Measurements from ENCODE around the gene PLA1A. TPM values are rescaled to one million over a fixed set of nuclear protein-coding genes. Genes with fewer than 3 reads are reported as not detected.
A peak's percentile ranks its signal among the peaks of the same experiment; 100 is the strongest.

PLA1A gene
- total RNA-seq, 1 experiment from 2014 or later: not detected

GRCh38 chr3:119663885-119664284 is 66.2 kb downstream of the PLA1A start:
- peak; percentile 77 for DNase-seq (ENCODE audit: low spot score)

GRCh38 chr3:119664370-119664769 is 66.7 kb downstream of the PLA1A start:
- ChIA-PET POLR2A (ENCODE audit: low non-redundant PET) (no interaction called here), CTCF (no interaction called here)
- no peak for DNase-seq (ENCODE audit: low spot score)
- Histone ChIP-seq H3K9me3 (ENCODE audit: low read depth, low read length, poor library complexity, severe bottlenecking) (no peaks in the 10 kb centered on the region), H3K4me3 (ENCODE audit: low read depth, low read length, poor library complexity, severe bottlenecking) (no peak overlapping the region), H3K27ac (ENCODE audit: low read depth, low read length, poor library complexity, severe bottlenecking) (no peak overlapping the region), H3K4me1 (ENCODE audit: insufficient read depth, low read length, poor library complexity, severe bottlenecking) (peaks cover 19% of the 10 kb centered on the region), H3K36me3 (ENCODE audit: insufficient read depth, low read length, poor library complexity, severe bottlenecking) (no peaks in the 10 kb centered on the region), H3K27me3 (replicated peaks; ENCODE audit: insufficient read depth, low read depth, low read length, poor library complexity) (no peaks in the 10 kb centered on the region)
- no peak for TF ChIP-seq CTCF (conservative IDR thresholded peaks at IDR 0.05; ENCODE audit: low read depth, low read length)
- no peak for TF ChIP-seq EZH2 (IDR thresholded peaks at IDR 0.05; ENCODE audit: borderline replicate concordance, low read depth, low read length, poor library complexity, severe bottlenecking)
- intact Hi-C loops (cut with micrococcal nuclease; ENCODE audit: unreplicated experiment): no loop called here
- BruUV-seq (replicated peaks): no TSS peak

More at GRCh38 chr3:119663885-119664284, 66.2 kb downstream of the PLA1A start:
- Histone ChIP-seq H3K27me3 (replicated peaks; ENCODE audit: insufficient read depth, low read depth, low read length, poor library complexity) (no peaks in the 10 kb centered on the region), H3K9me3 (ENCODE audit: low read depth, low read length, poor library complexity, severe bottlenecking) (no peaks in the 10 kb centered on the region), H3K4me3 (ENCODE audit: low read depth, low read length, poor library complexity, severe bottlenecking) (no peak overlapping the region), H3K4me1 (ENCODE audit: insufficient read depth, low read length, poor library complexity, severe bottlenecking) (peaks cover 19% of the 10 kb centered on the region), H3K36me3 (ENCODE audit: insufficient read depth, low read length, poor library complexity, severe bottlenecking) (no peaks in the 10 kb centered on the region), H3K27ac (ENCODE audit: low read depth, low read length, poor library complexity, severe bottlenecking) (no peak overlapping the region)
- no TSS peak for BruUV-seq (replicated peaks)
- ChIA-PET POLR2A (ENCODE audit: low non-redundant PET) (no interaction called here), CTCF (no interaction called here)
- intact Hi-C loops (cut with micrococcal nuclease; ENCODE audit: unreplicated experiment): no loop called here
- no peak for TF ChIP-seq EZH2 (IDR thresholded peaks at IDR 0.05; ENCODE audit: borderline replicate concordance, low read depth, low read length, poor library complexity, severe bottlenecking)
- no peak for TF ChIP-seq CTCF (conservative IDR thresholded peaks at IDR 0.05; ENCODE audit: low read depth, low read length)

GRCh38 chr3:119664850-119665379 is 67.2 kb downstream of the PLA1A start:
- Histone ChIP-seq H3K4me1 (ENCODE audit: insufficient read depth, low read length, poor library complexity, severe bottlenecking) (peaks cover 22% of the 10 kb centered on the region), H3K27me3 (replicated peaks; ENCODE audit: insufficient read depth, low read depth, low read length, poor library complexity) (no peaks in the 10 kb centered on the region), H3K27ac (ENCODE audit: low read depth, low read length, poor library complexity, severe bottlenecking) (no peak overlapping the region), H3K9me3 (ENCODE audit: low read depth, low read length, poor library complexity, severe bottlenecking) (no peaks in the 10 kb centered on the region), H3K36me3 (ENCODE audit: insufficient read depth, low read length, poor library complexity, severe bottlenecking) (no peaks in the 10 kb centered on the region), H3K4me3 (ENCODE audit: low read depth, low read length, poor library complexity, severe bottlenecking) (no peak overlapping the region)
- intact Hi-C loops (cut with micrococcal nuclease; ENCODE audit: unreplicated experiment): no loop called here
- no peak for TF ChIP-seq CTCF (conservative IDR thresholded peaks at IDR 0.05; ENCODE audit: low read depth, low read length)
- no peak for TF ChIP-seq EZH2 (IDR thresholded peaks at IDR 0.05; ENCODE audit: borderline replicate concordance, low read depth, low read length, poor library complexity, severe bottlenecking)
- BruUV-seq (replicated peaks): no TSS peak
- no peak for DNase-seq (ENCODE audit: low spot score)
- ChIA-PET CTCF (no interaction called here), POLR2A (ENCODE audit: low non-redundant PET) (no interaction called here)

All from A673 (cell line).